CD4-positive, alpha-beta T cell treated with Interleukin-1 beta for 1 hour (primary cell): ENCODE results near the gene NECTIN1.
"Not testable (repeated sequence)": the region's sequence is repeated elsewhere in the genome, so short reads cannot be mapped to it uniquely, and the experiment has no call there.

Source experiments
- DNase-seq, 2 donors: peaks; one replicate each; pipeline ENCODE4 v3.0.0-alpha.2; 2020 to 2022

The NECTIN1 gene

GRCh38 chr11:119614222-119615002, 114.6 kb downstream of the NECTIN1 start:
- DNase-seq: no peak

- no peak for DNase-seq
These were observed 116.2 kb downstream of the NECTIN1 start for GRCh38 chr11:119612814-119613213.

GRCh38 chr11:119610836-119611426, 118.1 kb downstream of the NECTIN1 start:
- DNase-seq: no peak

GRCh38 chr11:119608781-119609180, 120.2 kb downstream of the NECTIN1 start:
- no peak for DNase-seq

GRCh38 chr11:119608201-119608600, 120.8 kb downstream of the NECTIN1 start:
- no peak for DNase-seq

- DNase-seq: no peak
These were observed 121.3 kb downstream of the NECTIN1 start for GRCh38 chr11:119607726-119608125.

GRCh38 chr11:119605137-119605665, 123.8 kb downstream of the NECTIN1 start:
- no peak for DNase-seq

GRCh38 chr11:119602745-119603373, 126.1 kb downstream of the NECTIN1 start:
- no peak for DNase-seq

- DNase-seq: no peak
These were observed 129.0 kb downstream of the NECTIN1 start for GRCh38 chr11:119599864-119600541.

- DNase-seq: not testable (repeated sequence)
These were observed 133.1 kb downstream of the NECTIN1 start for GRCh38 chr11:119595941-119596340.

GRCh38 chr11:119594639-119595249, 134.3 kb downstream of the NECTIN1 start:
- DNase-seq: no peak

GRCh38 chr11:119593346-119593745, 135.7 kb downstream of the NECTIN1 start:
- no peak for DNase-seq

GRCh38 chr11:119592642-119593041, 136.4 kb downstream of the NECTIN1 start:
- DNase-seq: no peak

GRCh38 chr11:119591836-119592310, 137.1 kb downstream of the NECTIN1 start:
- no peak for DNase-seq

- no peak for DNase-seq
These were observed 138.2 kb downstream of the NECTIN1 start for GRCh38 chr11:119590651-119591351.

GRCh38 chr11:119589001-119589400, 140.0 kb downstream of the NECTIN1 start:
- no peak for DNase-seq
